D341Med (cell line): Measurements from ENCODE around the gene ATP1A2.

Experiments
- DNase-seq: peaks from one replicate; pipeline ENCODE4 v3.0.0; 2012; ENCODE audit warnings: low spot score

The ATP1A2 gene

GRCh38 chr1:160177231-160177630, 61.7 kb downstream of the ATP1A2 start:
- no peak for DNase-seq

- DNase-seq = no peak
These were observed 62.1 kb downstream of the ATP1A2 start for GRCh38 chr1:160177667-160178066.

- DNase-seq = no peak
These were observed 63.2 kb downstream of the ATP1A2 start for GRCh38 chr1:160178731-160179130.

GRCh38 chr1:160179336-160179735, 63.8 kb downstream of the ATP1A2 start:
- DNase-seq = no peak

- DNase-seq = no peak
These were observed 70.7 kb downstream of the ATP1A2 start for GRCh38 chr1:160186246-160186645.

- DNase-seq = no peak
These were observed 71.2 kb downstream of the ATP1A2 start for GRCh38 chr1:160186729-160187128.

- no peak for DNase-seq
These were observed 71.8 kb downstream of the ATP1A2 start for GRCh38 chr1:160187407-160187806.

- DNase-seq = no peak
These were observed 72.8 kb downstream of the ATP1A2 start for GRCh38 chr1:160188341-160188740.

- no peak for DNase-seq
These were observed 74.4 kb downstream of the ATP1A2 start, which contains the start of gene CASQ1 for GRCh38 chr1:160189649-160190625. TSS of gene CASQ1 (plus strand) at chr1:160190575. CDS start at chr1:160190752, 177 bp downstream.

- no peak for DNase-seq
These were observed 76.2 kb downstream of the ATP1A2 start for GRCh38 chr1:160191756-160192155.

GRCh38 chr1:160192234-160192633, 76.7 kb downstream of the ATP1A2 start:
- no peak for DNase-seq
